ENCODE data around the gene HRAS.
A peak's percentile ranks its signal among the peaks of the same experiment; 100 is the strongest.
"Not testable (repeated sequence)": the region's sequence is repeated elsewhere in the genome, so short reads cannot be mapped to it uniquely, and the experiment has no call there.

The HRAS gene

DNA sequence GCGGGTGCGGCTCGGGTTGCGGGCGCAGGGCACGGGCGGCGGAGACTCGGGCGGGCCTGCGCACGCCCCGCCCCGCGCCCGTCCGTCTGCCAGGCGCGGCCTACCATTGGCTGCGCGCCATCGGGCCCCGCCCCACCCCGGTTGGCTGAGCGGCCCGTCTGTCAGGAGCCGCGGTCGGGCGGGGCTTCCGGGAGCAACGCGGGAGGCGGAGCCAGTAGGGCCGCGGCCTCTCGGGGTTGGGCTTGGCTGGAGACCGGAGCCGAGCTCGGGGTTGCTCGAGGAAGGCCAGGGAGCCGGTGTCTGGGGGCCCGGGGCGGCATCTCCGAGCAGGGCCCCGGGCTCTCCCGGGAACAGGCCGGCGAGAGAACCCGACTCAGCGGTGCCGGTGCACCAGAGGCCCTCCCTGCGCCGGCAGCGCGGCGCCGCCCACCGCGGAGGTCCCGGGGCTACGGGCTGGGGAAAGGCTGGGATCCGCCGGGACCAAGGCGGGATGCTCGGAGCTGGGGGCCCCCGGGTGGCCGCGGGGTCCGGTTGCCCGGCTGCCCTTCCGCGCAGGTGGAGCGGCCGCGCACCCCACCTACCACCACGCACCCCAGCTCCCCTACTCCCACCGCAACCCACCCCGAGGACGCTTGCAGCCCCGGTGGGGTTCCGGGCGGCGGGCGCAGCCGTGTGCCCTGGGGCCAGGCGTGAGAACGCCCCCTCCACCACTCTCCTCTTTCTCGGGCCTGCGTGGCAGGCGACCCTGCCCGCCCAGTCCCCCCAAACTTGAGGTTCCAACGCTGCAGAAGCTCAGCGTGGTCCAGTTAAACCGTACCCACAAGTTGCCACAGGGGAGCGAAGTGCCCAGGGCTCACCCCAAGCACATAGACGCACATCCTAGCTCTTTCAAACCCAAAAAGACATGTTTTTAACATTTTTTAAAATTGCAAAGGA, at the start of gene HRAS:
Gene HRAS, minus strand, starts transcription at position 58 of the 936 bp plus-strand sequence.
- DNase-seq (ENCODE audit: low read depth in 2 of 3, low spot score in 2 of 3) = peak; percentile 83 to 94 (median 89)

DNA sequence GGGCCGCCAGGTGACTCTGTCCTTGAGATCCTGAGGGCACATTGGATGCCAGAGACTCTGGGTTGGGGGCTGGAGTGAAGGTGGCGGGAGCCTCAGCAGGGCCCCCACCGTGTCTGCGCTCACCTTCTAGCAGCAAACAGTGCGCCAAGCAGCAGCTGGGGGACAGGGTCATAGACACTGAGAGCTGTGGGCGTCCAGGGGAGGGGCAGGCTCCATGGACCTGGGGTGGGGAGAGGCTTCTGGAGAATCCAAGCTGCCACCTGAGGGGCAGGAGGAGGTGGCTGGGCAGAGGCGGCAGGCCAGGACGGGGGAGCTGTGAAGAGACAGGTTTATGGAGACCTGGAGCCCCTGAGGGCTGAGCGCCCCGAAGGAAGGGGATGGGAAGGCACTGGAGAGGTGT, 48.9 kb upstream of the HRAS start:
- DNase-seq (ENCODE audit: low read depth in 2 of 3, low spot score in 2 of 3) = no peak

DNA sequence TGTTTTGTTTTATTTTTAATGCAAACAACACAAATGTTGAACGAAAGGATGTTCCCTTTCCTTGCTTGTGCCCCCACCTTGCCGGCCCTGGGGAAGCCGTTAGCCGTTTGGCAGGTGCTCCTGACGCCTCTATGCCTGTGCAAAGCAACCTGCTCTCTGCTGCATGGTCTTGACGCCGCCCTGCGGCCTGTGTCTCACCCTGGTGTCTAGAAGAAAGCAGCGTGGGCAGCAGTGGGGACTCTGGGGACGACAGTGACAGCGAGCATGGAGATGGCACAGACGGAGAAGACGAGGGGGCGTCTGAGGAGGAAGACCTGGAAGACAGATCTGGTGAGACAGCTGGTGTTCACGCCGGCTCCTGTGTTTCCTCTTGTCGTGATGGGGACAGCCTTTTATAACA, 46.4 kb upstream of the HRAS start:
- no peak for DNase-seq (ENCODE audit: low read depth in 2 of 3, low spot score in 2 of 3)

DNA sequence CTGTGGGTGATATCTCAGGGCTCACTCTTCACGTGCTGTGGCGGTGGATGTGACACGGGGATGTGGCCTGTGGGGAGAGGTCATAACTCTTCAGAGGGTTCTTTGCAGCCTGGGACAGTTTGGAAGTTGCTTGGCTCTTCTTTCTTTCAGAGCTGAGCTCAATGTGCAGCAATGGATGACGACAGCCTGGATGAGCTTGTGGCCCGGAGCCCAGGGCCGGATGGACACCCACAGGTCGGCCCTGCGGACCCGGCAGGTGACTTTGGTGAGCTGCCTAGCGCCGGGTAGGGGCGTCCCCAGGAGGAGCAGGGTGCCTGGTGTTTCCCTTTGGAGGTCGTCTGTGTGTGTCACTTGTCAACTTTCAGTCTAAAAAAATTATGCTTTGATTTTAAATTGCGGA, 46.0 kb upstream of the HRAS start:
- DNase-seq (ENCODE audit: low read depth in 2 of 3, low spot score in 2 of 3) = no peak

DNA sequence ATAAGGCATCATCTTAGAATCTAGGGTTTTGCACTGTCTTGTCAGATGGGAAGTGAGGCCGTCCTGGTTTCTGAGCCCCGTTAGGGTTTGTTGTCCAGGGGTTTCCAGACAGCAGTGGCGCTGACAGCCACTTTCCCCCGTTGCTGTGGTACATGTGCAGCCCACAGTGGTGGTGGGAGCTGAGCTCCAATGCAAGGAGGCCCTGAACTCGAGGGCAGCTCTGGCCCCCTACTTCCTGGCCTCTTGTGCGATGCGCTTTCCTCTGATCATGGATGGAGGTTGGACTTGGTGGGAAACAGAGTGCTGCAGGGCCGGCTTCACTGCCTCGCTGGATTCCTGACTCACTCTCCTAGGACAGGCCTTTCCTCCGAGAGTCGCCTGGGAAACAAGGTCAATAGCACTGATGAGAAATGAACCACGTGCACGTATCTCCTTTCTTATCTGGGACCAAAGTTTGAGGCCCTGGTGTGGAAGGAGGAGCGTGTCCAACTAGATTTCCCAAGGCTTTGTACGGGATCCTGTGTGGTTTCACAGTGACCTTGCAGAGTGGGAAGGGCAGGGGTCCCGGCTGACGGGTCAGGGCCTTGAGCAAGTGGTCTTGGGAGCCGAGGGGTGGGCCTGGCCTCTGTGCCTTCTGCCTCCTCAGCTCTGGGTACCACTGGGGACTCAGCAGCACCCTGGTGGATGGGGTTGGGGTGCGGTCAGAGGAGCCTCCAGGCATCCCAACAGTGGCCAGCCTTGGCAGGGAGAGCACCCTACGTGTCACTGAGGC, 44.6 kb upstream of the HRAS start:
- DNase-seq (ENCODE audit: low read depth in 2 of 3, low spot score in 2 of 3) = no peak

DNA sequence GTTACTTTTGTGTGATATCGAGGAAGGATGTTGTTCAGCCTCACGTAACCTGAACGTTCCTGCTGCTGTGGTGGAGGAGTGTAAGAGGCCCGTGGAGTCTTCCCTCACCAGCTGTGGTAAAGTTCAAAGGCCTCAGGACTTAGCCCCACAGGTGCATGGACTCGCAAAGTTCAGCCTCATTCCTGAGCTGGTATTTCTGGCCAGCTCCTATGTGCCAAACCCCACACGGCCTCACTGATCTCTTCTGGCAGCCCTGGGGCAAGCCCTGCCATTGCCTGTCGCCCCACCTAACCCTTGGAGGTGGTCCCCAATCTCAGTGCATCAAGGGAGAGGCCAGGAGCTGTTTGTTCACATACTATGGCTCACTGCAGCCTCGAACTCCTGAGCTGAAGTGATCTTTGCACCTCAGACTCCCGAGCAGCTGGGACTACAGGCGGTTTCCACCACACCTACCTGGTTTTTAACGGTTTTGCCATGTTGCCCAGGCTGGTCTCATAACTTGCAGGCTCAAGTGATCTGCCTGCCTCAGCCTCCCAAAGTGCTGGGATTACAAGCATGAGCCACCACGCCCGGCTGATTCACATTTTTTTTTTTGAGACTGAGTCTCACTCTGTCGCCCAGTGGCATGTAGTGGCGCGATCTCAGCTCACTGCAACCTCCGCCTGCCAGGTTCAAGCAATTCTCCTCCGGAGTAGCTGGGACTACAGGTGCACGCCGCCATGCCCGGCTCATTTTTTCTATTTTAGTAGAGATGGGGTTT, 43.1 kb upstream of the HRAS start:
- no peak for DNase-seq (ENCODE audit: low read depth in 2 of 3, low spot score in 2 of 3)

DNA sequence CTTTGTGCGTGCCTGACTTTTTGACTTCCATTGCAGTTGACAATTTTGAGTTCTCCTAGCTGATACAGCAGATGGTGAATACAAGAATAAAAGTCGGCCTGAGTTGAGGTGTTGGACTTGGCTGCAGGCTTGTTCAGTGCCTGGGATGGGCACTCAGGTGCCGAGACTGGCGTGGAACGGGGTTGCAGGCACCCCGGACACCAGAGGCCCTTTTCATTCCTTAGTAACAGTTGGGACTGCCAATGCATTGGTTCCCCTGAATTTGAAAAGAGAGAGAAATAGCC, 42.2 kb upstream of the HRAS start:
- no peak for DNase-seq (ENCODE audit: low read depth in 2 of 3, low spot score in 2 of 3)

DNA sequence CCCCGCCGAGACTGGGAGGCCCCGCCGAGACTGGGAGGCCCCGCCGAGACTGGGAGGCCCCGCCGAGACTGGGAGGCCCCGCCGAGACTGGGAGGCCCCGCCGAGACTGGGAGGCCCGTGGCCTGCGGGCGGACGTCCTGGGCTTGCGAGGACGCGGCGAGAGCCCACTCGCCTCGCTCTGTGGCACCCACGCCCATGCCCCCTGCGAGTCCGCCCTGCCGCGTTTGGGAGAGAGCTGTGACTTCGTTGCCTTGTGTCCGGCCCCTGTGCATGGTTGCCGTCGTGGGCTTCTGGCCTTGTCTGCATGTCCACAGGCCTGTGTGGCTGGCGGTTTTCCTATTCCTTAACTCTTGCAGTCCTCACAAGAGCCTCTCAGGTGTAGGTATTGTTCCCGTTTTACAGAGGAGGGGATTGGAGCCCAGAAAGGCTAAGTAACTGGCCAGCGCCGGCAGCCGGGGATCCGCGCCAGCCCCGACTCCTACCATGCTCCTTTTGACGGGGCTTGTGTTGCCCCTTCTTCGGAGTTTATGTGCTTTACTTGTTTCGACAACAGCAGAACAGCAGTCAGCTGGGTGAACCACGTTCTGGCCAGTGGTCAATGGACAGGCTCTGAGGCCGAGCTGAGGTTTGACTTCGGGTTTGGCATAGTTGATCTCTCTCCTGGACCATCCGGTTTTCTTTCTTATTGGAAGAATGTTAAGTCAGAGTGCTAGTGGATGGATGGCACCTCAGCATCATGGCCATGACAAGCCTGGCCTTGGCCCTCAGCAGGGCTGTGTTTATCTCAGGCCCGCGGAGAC, 41.6 kb upstream of the HRAS start:
- no peak for DNase-seq (ENCODE audit: low read depth in 2 of 3, low spot score in 2 of 3)

DNA sequence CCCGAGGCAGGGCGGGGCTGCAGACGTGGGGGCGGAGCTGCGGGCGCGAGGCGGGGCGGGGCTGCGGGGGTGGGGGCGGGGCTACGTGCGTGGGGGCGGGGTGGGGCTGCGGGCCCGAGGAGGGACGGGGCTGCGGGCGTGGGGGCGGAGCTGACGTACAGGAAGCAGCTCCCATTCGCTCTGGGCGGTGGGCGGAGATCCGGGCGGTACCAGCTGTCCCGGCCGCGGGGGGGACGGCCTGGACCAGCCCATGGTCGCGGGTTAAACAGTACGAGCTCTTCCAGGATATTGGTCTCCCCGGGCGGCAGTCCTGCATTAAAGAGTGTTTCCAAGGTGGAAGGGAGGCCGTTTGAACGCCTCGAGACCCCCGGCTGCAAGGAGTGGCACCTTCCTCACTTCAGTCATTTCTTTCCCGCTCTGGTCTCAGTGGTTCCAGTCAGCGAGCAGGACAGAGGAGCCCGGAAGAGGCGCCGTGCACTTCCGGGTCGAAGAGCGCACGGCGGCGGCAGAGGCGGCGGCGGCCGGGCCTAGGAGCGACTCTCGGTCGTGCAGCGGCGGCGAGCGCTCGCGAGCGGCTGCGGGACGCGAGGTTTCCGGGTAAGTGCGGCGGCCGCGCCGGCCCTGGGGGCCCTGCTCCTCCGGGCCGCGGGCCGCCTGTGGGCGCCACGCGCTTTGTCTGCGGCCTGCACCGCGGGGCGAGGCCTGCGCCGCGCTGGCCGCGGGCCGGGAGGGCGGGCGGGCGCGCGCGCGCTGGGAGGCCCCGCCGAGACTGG, 40.8 kb upstream of the HRAS start, which contains the start of gene PHRF1:
Gene PHRF1, plus strand, starts transcription at position 475 of the 773 bp plus-strand sequence. CDS start 5,043 bp downstream, outside the sequence.
- peak; percentile 83 to 91 (median 87) for DNase-seq (ENCODE audit: low read depth in 2 of 3, low spot score in 2 of 3)

DNA sequence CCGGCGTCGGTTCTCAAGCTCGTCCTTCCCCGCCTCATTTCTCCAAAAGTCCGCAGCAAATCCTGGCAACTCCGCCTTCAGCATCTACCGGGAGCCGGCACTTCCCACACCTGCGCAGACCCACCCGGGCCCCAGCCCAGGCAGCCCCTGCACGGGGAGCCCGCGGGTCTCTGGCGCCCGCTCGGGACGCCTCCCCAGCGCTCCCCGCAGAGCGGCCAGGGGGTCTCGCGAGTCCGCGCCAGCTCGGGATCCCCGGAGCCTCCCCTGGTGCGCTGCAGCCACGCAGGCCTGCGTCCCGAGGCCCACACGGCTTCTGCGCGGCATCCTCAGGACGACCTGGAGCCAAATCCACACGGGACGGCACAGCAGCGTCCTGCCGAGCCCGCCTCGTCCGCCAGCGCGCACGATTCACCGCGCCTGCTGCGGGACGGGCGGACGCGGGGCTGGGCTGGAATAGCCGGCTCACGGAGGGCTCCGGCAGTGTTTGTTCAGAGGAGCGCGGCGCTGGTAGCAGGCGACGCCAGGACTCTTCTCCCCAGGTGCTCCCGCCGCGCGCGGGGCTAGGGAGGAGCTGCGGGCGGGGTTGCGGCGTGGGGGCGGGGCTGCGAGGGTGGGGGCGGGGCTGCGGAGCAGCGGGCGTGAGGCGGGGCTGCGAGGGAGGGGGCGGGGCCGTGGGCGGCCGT, 40.1 kb upstream of the HRAS start:
- peak in 1 of 3 experiments; percentile 58 for DNase-seq (ENCODE audit: low read depth in 2 of 3, low spot score in 2 of 3)

DNA sequence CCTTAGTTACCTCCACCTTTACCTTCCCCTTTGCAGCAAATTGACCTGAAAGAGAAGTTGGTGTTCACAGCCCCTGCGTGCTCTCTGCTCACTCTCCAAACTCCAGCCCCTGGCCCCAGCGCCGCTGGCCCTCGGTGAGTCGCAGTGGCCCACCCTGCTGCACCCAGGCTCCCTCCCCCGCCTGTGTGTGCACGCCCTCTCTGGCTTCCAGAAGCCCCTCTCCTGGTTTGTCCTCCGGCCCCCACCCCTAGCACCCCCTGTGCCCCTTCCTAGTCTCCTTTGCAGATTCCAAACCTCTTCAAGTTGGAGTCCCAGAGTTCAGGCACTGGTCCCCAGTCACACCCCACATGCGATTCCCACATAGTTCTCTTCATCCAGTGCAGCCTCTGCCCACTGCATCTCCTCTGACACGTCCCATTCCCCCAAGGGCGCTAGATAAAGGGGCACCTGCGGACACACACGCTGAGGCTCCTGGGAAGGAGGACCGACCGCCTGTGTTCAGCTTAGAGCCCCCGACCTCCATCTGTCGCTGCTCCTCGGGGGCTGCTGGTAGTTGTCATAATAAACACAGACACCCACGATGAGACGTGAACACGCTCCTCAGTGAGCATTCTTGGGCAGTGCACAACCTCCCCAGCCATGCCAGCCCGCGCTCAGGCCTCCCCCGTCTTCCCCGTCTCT, 39.4 kb upstream of the HRAS start:
- DNase-seq (ENCODE audit: low read depth in 2 of 3, low spot score in 2 of 3) = no peak

DNA sequence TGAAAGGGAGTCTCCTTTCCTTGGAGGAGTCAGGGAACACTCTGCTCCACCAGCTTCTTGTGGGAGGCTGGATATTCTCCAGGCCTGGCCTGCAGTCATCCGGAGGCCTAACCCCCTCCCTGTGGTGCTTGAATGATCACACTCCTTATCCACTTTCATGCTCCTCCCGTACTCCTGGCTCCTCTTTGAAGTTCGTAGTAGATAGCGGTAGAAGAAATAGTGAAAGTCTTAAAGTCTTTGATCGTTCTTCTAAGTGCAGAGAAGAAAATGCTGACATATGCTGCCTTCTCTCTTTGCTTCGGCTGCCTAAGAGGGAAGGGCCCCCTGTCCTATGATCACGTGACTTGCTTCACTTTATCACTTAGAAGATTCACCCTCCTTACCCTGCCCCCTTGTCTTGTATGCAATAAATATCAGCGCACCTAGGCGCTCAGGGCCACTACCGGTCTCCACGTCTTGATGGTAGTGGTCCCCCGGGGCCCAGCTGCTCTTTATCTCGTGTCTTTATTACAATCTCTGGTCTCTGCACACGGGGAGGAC, 38.7 kb upstream of the HRAS start:
- not testable (repeated sequence) for DNase-seq (ENCODE audit: low read depth in 2 of 3, low spot score in 2 of 3)

DNA sequence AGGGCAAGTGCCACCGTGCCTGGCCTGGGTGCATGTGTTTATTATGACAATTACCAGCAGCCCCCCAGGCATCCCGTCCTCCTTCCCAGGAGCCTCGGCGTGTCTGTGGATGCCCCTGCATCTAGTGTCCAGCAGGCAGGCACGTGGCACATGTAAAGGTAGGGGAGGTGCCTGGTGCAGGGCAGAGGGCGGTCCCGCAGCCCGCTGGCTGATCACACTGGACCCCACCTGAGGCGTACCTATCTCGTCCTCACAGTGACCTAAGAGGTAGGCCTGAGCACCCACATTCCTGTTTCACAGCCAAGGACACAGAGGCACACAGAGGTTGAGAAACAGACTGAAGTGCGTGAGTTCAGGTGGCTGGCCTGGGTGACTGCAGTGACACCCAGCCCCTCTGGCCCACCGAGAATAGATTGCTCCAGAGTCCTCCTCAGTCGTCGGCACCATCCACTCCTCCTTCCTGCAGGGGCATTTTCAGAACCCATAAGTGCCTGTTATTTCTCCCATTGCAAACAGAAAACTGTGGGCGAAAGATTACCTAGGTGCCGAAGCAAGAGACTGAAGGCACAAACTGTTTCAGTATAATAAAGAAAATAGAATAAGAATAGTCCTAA, 37.9 kb upstream of the HRAS start:
- no peak for DNase-seq (ENCODE audit: low read depth in 2 of 3, low spot score in 2 of 3)

DNA sequence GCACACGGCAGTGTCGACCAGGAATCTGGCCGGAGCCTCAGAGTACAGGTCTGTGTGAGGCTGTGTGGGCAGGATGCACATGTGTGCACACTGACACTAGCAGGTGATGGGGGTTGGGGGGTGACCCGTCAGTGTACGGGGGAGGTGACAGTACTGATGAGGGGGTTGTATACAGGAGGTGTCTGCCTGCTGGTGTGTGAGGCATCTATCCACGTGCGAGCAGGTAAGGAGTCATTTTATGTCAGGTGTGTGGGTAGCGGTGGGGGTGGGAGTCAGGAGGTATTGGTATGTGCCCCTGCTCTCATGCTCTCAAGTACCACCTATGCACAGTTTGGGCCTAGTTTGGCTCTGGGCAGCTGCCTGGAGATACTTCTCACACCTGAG, 36.4 kb upstream of the HRAS start:
- DNase-seq (ENCODE audit: low read depth in 2 of 3, low spot score in 2 of 3) = no peak

DNA sequence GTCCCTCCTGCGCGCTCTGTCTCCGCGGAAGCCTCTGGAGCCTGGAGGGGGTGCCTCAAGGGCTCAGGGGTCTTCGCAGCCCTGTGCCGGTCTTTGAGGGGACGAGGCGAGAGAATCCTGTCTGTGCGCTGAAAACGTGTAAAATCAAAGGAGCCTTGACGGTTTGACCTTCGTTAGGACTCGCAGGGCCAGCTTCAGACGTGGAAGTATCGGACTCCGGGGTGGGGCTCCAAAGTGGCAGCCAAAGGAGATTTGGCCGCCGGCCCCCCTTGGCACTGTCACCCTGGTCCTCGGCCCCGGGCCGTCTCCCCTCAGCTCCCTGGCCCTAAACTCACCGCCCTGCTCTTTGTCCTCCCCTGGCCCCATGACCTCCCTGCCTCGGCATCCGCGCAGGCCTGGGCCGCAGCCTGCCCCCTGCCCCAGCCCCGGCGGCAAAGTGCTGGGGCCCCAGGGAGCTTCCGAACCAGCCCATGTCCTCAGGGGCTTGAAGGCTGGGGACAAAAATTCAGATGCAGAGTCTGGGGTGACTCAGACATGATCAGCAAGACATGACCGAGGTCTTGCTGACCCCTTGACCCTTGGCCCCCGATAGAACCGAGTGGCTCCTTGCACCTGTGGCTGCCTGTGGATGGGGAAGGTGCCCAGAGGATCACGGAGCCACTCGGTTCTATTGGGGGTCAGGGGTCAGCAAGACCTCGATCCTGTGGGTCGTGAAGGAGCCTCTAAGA, 33.9 kb upstream of the HRAS start:
- DNase-seq (ENCODE audit: low read depth in 2 of 3, low spot score in 2 of 3) = no peak

DNA sequence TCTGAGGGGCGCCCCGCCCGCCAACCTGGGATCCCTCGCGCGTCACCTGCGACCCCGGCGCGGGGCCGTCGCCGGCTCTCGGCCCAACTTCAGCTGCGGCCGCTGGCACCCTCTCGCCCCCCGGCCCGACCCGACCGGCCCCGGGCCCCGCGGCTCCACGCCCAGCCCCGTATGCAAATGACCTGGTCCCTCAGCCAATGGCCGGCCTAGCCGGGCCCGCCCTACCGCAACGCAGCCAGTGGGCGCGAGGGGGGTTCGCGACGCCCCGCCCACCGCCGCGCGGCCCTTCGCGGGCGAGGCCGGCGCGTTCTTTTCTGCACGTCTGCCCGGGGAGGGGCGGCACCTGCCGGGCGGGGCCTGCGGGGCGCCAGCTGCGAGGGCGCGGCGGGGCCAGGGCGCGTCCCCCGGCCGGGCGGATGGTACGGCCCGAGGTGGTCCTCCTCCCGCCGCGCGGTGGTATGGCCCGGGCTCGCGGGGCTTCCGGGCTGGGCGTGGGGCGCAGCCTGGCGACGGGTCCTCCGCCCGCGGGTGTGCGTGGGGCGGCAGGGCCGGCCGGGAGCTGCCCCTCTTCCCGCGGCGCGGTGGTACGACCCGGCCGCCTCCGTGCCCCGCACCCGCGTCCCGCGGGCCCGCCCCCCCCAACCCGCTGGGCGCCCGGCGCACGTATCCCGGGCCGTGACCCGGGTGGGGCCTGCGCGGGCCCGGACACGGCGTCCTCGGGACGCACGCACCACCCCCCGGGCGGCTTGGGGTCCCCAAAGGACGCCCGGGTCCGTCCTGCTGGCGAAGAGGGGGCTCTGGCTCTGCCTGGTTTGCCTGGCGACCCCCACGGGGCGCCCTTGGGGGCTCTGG, 33.2 kb upstream of the HRAS start:
- DNase-seq (ENCODE audit: low read depth in 2 of 3, low spot score in 2 of 3) = peak; percentile 78 to 91 (median 80)

Measured in activated CD8-positive, alpha-beta memory T cell treated with anti-CD3 and anti-CD28 coated beads for 48 hours (primary cell).